ENCODE results near the gene DAG1.

GRCh38 chr3:49552087-49552486, 82.0 kb downstream of the DAG1 start:
- TF ChIP-seq POLR2A (IDR thresholded peaks at IDR 0.05; ENCODE audit: low read depth, low read length) (no peak), PAX5 (IDR thresholded peaks at IDR 0.05; ENCODE audit: insufficient read depth, low read length, severe bottlenecking) (no peak)
